OCI-LY7 (cell line): ENCODE results near the gene ATP2B3. TPM values are rescaled to one million over a fixed set of nuclear protein-coding genes. Genes with fewer than 3 reads are reported as not detected.

Experiments used
- Bru-seq: library from RNA; stranded (reverse); fragments of 400-500 nt; gene quantifications from one replicate; lab custom pipeline; 2021; lab: Mats Ljungman, UMichigan
- BruChase-seq, 2 experiments: library from RNA; stranded (reverse); fragments of 400-500 nt; gene quantifications; one replicate each; lab custom pipeline; 2021; lab: Mats Ljungman, UMichigan
- BruUV-seq: library from RNA; stranded (reverse); fragments of 400-500 nt; replicated peaks from 2 replicates; lab custom pipeline; 2021; lab: Mats Ljungman, UMichigan
- CTCF ChIA-PET: fragments of 300-600 bp; sonication (Branson Sonifier 250); formaldehyde crosslinking; loops from one replicate; lab custom pipeline; 2022; ENCODE audit warnings: antibody characterized with exemption; ENCODE audit not compliant: unreplicated experiment; lab: Charles Lee
- POLR2A ChIA-PET: fragments of 300-600 bp; sonication (Branson Sonifier 250); formaldehyde crosslinking; loops from one replicate; lab custom pipeline; 2022; ENCODE audit warnings: antibody characterized with exemption; lab: Charles Lee
- DNase-seq: peaks from one replicate; pipeline ENCODE4 v3.0.0-alpha.2; 2015; ENCODE audit warnings: low spot score
- H2AFZ ChIP-seq: fragments of 200-600 bp; sonication (generic), shearing (Covaris generic); 2 replicates; pipeline ENCODE4 v1.6.1; 2014; ENCODE audit warnings: mild to moderate bottlenecking, antibody characterized with exemption, low read length, moderate library complexity
- H3K27ac ChIP-seq: fragments of 200-600 bp; sonication (generic); 2 replicates; pipeline ENCODE4 v1.5.1; 2014; ENCODE audit warnings: mixed run types, low read depth, mild to moderate bottlenecking, moderate library complexity, low read length, inconsistent platforms; ENCODE audit not compliant: poor library complexity, severe bottlenecking
- H3K36me3 ChIP-seq: fragments of 200-600 bp; sonication (generic); 2 replicates; pipeline ENCODE4 v1.6.1; 2014; ENCODE audit warnings: mild to moderate bottlenecking, antibody characterized with exemption, low read length, moderate library complexity, mixed read lengths; ENCODE audit not compliant: insufficient read depth
- H3K4me1 ChIP-seq: fragments of 200-600 bp; sonication (generic); 2 replicates; pipeline ENCODE4 v1.5.1; 2014; ENCODE audit warnings: mild to moderate bottlenecking, low read length; ENCODE audit not compliant: insufficient read depth, poor library complexity, severe bottlenecking
- H3K4me2 ChIP-seq: fragments of 200-600 bp; sonication (generic); 2 replicates; pipeline ENCODE4 v1.6.1; 2014; ENCODE audit warnings: mild to moderate bottlenecking, low read length
- H3K4me3 ChIP-seq: fragments of 200-600 bp; sonication (generic); 2 replicates; pipeline ENCODE4 v1.5.1; 2014; ENCODE audit warnings: mild to moderate bottlenecking, low read depth, low read length; ENCODE audit not compliant: poor library complexity, severe bottlenecking
- H3K79me2 ChIP-seq: fragments of 200-600 bp; sonication (generic); 2 replicates; pipeline ENCODE4 v1.6.1; 2016; ENCODE audit warnings: low read depth, mild to moderate bottlenecking, low read length, moderate library complexity, mixed read lengths; ENCODE audit not compliant: insufficient read depth
- H3K9me2 ChIP-seq: fragments of 200-600 bp; sonication (generic); 2 replicates; pipeline ENCODE4 v1.6.1; 2016; ENCODE audit warnings: mild to moderate bottlenecking, low read length, mixed read lengths; ENCODE audit not compliant: insufficient read depth
- H3K9me3 ChIP-seq: fragments of 200-600 bp; sonication (generic); 2 replicates; pipeline ENCODE4 v1.6.1; 2014; ENCODE audit warnings: mild to moderate bottlenecking, mixed run types, low read length, mixed read lengths
- H4K20me1 ChIP-seq: fragments of 200-600 bp; sonication (generic); 2 replicates; pipeline ENCODE4 v1.6.1; 2014; ENCODE audit warnings: mild to moderate bottlenecking, antibody characterized with exemption, low read length, moderate library complexity, mixed read lengths; ENCODE audit not compliant: insufficient read depth
- CTCF ChIP-seq: fragments of 200-600 bp; sonication (generic); conservative IDR thresholded peaks from 2 replicates; pipeline ENCODE4 v1.5.1; 2014; ENCODE audit warnings: mild to moderate bottlenecking, antibody characterized with exemption, low read length, moderate library complexity, mixed read lengths
- EZH2phosphoT487 ChIP-seq: fragments of 200-600 bp; sonication (generic); IDR thresholded peaks from 2 replicates; pipeline ENCODE4 v1.6.1; 2018; ENCODE audit warnings: low read depth, borderline replicate concordance, mild to moderate bottlenecking, mixed run types, antibody characterized with exemption, low read length, moderate library complexity, mixed read lengths
- intact Hi-C: fragments of 100-400 bp; cut with micrococcal nuclease; formaldehyde crosslinking; loops from one replicate; pipeline ENCODE4 v1.10.0; 2022; ENCODE audit not compliant: unreplicated experiment
- long read RNA-seq: library from polyadenylated mRNA; stranded (forward); transcript quantifications from one replicate; pipeline ENCODE4 v2.0.0, GENCODE V29; 2022
- total RNA-seq, 2 experiments: library from RNA; depleted of rRNA in 1 of 2; stranded (reverse); fragments of >200 nt in 1 of 2; shearing (Covaris generic) in 1 of 2; gene quantifications; 2 replicates each; pipeline ENCODE4 v1.2.3, GENCODE V29; 2014 to 2022

The ATP2B3 gene
- not detected in 2 replicates for total RNA-seq (2014; rRNA removed; shearing (Covaris generic))
- not detected in 2 replicates for total RNA-seq (2022)
- Bru-seq, nascent RNA: not detected
- BruChase-seq, experiment 1, labeled RNA remaining after a 6-hour chase: not detected
- not detected for BruChase-seq, experiment 2, labeled RNA remaining after a 2-hour chase
- long read RNA-seq: 0 reads

GRCh38 chrX:153517423-153517822 lies at the start of gene ATP2B3:
TSS of gene ATP2B3 (plus strand) at chrX:153517642. CDS start at chrX:153536248, 18,606 bp downstream.
- Histone ChIP-seq H3K79me2 (no peaks in the 10 kb centered on the region), H3K27ac (no peak within 1 kb of the TSS), H2AFZ (no peak within 1 kb of the TSS), H3K36me3 (no peaks in the 10 kb centered on the region), H3K4me2 (no peak within 1 kb of the TSS), H3K9me2 (no peaks in the 10 kb centered on the region), H4K20me1 (no peaks in the 10 kb centered on the region), H3K4me1 (no peaks in the 10 kb centered on the region), H3K9me3 (no peaks in the 10 kb centered on the region), H3K4me3 (no peak within 1 kb of the TSS)
- POLR2A ChIA-PET: interaction anchor here (0.5 kb wide), 1 partner anchor 489 kb away, joined by 3 read pairs; no protein-coding TSS in a partner anchor
- intact Hi-C loops: no loop called here
- no peak for TF ChIP-seq EZH2phosphoT487
- no peak for TF ChIP-seq CTCF
- no TSS peak for BruUV-seq
- CTCF ChIA-PET: no interaction called here
- no peak for DNase-seq

- POLR2A ChIA-PET: no interaction called here
- Histone ChIP-seq H3K79me2 (peaks cover 18% of the 10 kb centered on the region; the same call in 1 of the 2 replicates), H3K4me2 (no peak overlapping the region), H3K4me1 (peaks cover 12% of the 10 kb centered on the region), H3K9me2 (no peaks in the 10 kb centered on the region), H3K9me3 (no peaks in the 10 kb centered on the region), H3K4me3 (no peak overlapping the region), H3K36me3 (peaks cover 31% of the 10 kb centered on the region), H2AFZ (no peak overlapping the region), H4K20me1 (no peaks in the 10 kb centered on the region; the same call in 1 of the 2 replicates), H3K27ac (no peak overlapping the region)
- CTCF ChIA-PET: no interaction called here
- TF ChIP-seq CTCF (no peak), EZH2phosphoT487 (no peak)
- DNase-seq: no peak
- intact Hi-C loops: no loop called here
- BruUV-seq: no TSS peak
These were observed 49.3 kb upstream of the ATP2B3 start for GRCh38 chrX:153468008-153468580.
